HG03135 (cell line): ENCODE results near the gene FSTL3.
"Not testable (repeated sequence)": the region's sequence is repeated elsewhere in the genome, so short reads cannot be mapped to it uniquely, and the experiment has no call there.

Experiments used
- ATAC-seq: cut with Tn5 transposase; IDR thresholded peaks from one replicate; pipeline ENCODE4 v1.9.1; 2021; ENCODE audit warnings: mild to moderate bottlenecking, moderate library complexity; ENCODE audit not compliant: unreplicated experiment

Gene FSTL3

DNA sequence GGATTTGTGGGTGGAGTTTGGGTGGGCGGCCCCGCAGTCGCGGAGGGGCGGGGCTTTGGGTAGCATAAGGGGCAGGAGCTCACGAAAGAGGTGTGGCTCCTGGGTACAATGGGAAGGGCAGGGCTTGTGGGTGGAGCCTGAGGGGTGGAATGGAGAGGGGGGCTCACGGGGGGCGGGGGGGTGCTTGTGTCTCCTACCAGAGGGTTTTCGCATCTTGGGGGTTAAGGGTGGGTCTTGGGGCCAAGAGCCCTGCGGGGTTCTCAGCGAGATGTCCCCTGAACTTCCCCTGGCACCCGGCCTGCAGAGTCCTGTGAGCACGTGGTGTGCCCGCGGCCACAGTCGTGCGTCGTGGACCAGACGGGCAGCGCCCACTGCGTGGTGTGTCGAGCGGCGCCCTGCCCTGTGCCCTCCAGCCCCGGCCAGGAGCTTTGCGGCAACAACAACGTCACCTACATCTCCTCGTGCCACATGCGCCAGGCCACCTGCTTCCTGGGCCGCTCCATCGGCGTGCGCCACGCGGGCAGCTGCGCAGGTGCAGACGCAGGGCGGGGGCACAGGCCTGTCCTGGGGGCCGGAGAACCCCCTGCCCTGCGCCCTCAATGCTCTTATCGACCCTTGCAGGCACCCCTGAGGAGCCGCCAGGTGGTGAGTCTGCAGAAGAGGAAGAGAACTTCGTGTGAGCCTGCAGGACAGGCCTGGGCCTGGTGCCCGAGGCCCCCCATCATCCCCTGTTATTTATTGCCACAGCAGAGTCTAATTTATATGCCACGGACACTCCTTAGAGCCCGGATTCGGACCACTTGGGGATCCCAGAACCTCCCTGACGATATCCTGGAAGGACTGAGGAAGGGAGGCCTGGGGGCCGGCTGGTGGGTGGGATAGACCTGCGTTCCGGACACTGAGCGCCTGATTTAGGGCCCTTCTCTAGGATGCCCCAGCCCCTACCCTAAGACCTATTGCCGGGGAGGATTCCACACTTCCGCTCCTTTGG lies 5.1 kb downstream of the FSTL3 start:
- ATAC-seq: no peak

DNA sequence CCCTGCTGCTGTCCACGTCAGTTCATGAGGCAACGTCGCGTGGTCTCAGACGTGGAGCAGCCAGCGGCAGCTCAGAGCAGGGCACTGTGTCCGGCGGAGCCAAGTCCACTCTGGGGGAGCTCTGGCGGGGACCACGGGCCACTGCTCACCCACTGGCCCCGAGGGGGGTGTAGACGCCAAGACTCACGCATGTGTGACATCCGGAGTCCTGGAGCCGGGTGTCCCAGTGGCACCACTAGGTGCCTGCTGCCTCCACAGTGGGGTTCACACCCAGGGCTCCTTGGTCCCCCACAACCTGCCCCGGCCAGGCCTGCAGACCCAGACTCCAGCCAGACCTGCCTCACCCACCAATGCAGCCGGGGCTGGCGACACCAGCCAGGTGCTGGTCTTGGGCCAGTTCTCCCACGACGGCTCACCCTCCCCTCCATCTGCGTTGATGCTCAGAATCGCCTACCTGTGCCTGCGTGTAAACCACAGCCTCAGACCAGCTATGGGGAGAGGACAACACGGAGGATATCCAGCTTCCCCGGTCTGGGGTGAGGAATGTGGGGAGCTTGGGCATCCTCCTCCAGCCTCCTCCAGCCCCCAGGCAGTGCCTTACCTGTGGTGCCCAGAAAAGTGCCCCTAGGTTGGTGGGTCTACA lies 6.6 kb downstream of the FSTL3 start:
- no peak for ATAC-seq

DNA sequence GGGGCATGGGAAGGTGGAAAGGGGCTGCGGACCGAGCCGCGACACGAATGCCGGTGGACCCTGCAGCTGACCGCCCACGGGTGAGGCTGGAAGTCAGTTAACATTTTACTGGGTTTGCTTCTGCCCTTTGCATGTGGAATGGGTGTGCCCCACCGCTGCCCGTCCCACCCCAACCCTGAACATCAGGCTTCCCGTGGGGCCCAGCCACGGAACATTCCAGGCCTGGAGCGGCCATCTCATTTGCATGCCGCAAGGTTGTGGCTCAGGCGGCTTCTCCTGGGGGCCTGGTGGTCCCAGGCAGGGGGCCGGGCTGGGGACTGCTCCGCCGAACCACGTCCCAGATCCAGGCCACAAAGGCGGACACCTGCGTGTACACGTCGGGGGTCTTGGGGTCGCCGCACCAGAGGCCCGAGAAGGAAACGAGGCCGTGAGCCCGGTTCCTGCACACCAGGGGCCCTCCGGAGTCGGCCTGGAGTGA lies 9.3 kb downstream of the FSTL3 start:
- no peak for ATAC-seq

DNA sequence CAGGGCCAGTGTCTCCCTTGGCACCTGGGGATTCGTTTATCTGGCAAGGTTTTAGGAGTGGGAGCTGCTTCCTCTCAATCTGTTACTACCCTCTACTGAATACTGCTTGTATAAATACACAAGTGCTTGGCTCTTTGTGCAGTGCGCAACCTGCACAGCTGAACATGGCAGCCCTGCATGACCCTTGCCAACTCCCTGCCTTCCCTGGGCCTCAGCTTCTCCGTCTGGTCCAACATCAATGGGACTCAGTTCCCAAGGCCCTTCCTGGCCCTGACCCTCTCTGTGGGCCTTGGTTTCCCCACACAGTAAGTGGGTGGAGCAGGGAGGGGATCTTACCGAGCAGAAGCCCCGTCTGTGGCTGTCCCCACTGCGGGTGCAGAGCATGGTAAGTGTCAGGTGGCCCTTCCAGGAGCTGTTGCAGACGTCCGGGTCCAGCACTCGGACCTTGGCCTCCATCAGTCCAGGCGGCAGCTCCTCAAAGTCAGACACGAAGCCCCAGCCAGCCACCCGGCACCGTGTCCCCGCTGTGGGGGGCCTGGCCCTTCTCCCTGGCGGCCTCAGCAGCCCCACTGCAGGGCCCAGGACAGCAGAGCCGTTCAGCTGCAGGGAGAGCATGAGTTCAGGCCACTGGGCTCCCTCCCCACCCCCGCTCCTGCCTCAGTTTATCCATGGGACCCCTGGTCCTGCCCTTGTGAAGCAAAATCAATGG lies 10.6 kb downstream of the FSTL3 start:
- ATAC-seq: no peak

DNA sequence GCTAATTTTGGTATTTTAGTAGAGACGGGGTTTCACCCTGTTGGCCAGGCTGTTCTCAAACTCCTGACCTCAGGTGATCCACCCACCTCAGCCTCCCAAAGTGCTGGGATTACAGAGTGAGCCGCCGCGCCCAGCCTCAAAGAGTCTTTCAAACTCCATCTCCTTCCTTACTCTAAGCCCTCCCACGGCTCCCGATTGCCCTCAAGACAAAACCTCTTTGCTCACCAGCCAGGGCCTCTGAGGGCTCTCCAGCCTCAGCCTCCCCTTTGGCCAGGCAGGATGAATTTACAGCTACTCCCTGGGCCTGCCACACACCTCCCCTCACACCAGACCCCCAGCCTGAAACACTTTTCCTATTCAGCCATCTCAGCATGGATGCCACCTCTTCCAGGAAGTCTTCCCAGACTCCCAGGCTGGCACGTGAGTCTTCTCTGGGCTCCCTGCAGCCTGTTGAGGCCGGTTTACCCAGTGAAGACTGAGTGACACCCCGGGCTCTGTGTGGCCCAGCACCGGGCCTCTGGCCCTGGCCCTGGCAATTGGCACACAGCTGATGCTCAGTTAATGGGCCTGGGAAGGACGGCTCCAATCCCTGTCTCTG lies 11.5 kb downstream of the FSTL3 start:
- ATAC-seq: no peak

DNA sequence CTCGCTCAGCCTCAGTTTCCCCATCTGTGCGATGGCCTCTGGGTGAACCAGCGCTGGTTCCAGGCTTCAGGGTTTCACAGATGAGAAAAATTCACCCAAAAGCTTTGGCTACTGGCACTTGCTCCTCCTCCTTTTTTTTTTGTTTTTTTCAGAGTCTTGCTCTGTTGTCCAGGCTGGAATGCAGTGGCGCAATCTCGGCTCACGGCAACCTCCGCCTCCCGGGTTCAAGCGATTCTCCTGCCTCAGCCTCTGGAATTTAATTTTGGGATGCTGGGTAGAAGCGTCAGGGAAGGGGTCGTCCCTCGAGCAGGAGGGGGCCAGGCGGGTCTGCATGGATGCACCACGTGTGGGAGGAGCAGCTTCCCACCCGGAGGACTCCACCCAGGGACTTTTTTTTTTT lies 12.0 kb downstream of the FSTL3 start:
- ATAC-seq: no peak

DNA sequence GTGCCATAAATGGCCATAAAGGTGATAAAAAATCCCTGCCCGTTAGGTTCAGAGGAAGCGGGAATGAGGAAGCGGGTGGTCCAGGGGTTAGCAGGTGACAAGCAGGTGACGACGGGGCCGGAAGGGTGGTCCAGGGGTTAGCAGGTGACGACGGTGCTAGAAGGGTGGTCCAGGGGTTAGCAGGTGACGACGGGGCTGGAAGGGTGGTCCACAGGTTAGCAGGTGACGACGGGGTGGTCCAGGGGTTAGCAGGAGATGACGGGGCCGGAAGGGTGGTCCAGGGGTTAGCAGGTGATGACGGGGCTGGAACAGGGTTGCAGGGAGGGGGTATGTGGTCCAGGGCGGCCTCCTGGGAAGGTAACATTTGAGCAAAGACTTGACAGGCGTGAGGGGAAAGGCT lies 12.8 kb downstream of the FSTL3 start:
- no peak for ATAC-seq

DNA sequence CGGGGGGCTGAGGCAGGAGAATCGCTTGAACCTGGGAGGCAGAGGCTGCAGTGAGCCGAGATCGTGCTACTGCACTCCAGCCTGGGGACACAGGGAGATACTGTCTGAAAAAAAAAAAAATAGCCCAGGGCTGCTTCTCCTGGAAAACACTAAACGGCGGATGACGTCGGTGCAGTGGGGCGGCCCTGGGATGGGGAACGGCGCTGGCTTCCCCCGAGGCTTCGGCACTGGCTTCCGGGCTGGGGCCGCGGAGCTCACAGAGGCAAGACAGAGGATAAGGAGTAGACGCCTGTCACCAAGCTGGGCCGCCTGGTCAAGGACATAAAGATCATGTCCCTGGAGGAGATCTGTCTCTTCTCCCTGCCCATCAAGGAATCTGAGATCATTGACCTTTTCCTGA lies 14.0 kb downstream of the FSTL3 start:
- no peak for ATAC-seq

DNA sequence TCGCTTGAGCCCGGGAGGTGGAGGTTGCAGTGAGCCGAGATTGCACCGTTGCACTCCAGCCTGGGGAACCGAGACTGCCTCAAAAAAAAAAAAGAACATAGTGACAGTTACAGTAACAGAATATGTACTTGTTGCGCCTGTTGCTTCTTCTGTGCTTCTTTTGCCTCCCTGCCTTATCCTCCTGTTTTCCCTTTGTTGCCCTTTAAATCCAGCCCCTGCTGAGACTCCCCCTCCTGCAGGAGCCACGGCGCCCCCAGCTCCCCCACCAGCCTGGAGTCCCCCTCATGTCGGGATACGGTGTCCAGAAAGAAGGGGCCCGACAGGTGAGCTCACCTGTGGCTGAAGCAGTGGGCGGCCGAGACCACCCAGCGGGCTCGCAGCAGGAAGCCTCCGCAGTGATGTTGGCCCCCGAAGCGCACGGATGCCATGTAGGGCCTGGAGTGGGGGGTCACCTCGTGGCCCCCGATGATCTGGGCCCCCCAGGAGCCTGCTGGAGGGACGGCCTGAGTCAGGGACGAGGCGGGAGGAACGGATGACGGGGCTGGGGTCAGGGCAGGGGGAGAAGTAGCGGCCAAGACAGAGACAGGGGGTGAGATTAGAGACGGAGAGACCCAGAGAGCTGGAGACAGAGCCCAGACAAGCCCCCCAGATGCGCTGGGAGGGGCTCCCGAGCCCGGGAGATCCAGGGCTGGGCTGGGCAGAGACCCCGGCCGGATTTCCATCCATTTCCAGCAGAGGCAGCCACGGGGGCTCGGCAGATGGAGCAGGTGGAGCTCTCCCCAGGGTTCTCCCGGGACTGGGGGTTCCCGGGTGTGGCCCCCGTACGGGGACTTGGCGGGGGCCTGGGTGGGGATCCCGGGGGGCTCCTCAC lies 18.5 kb downstream of the FSTL3 start:
- no peak for ATAC-seq

DNA sequence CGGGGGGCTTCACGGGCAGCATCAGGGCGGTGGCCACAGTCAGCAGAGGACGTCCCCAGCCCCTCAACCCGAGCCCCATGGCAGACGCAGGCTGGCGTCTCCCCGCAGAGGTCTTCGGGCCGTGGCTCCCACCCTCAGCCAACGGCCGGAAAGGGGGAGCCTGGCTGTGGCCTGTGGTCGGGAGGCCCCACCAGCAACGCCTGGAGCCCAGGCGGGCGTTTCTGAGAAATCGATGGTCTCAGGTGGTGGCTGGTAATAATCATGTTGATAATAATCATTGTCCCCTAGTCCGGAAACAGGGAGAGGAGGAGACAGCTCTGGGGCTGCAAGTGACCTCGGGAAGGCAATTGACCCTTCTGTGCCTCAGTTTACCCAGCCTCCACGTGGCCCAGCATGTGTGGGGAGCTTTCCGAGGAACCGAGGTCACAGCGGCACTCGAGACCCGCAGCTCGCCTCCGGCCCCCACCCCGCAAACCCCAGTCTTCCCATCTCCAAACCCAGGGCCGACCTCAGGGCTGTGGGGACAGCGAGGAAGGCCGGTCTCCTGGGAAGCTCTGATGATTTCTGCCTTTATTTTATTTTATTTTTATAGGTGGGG lies 19.3 kb downstream of the FSTL3 start, which contains the start of gene PRSS57:
TSS of gene PRSS57 (minus strand) at position 101 of the 598 bp plus-strand sequence. CDS start at position 79, 22 bp downstream.
- ATAC-seq: no peak

DNA sequence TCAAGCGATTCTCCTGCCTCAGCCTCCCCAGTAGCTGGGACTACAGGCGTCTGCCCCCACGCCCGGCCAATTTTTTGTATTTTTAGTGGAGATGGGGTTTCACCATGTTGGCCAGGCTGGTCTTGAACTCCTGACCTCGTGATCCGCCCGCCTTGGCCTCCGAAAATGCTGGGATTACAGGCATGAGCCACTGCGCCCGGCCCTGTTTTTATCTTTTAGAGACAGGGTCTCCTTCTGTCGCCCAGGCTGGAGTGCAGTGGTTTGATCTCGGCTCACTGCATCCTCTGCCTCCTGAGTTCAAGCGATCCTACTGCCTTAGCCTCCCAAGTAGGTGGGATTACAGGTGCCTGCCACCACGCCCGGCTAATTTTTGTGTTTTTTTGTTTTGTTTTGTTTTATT lies 22.3 kb downstream of the FSTL3 start:
- not testable (repeated sequence) for ATAC-seq

DNA sequence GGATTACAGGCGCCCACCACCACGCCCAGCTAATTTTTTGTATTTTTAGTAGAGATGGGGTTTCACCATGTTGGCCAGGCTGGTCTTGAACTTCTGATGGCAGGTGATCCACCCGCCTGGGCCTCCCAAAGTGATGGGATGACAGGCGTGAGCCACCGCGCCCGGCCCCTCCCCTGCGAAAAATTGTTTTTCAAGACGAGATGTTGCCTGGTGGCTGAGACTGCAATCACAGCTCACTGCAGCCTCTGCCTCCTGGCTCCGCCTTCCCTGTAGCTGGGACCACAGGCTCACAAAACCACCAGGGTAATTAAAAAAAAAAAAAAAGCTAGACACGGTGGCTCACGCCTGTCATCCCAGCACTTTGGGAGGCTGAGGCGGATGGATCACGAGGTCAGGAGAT lies 23.7 kb downstream of the FSTL3 start:
- not testable (repeated sequence) for ATAC-seq

DNA sequence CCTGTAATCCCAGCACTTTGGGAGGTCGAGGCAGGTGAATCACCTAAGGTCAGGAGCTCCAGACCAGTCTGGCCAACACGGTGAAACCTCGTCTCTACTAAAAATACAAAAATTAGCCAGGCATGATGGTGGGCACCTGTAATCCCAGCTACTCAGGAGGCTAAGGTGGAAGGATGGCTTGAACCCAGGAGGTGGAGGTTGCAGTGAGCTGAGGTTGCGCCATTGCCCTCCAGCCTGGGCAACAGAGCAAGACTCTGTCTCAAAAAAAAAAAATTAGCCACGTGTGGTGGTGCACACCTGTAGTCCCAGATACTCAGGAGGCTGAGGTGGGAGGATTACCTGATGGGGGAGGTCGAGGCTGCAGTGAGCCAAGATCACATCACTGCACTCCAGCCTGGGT lies 26.7 kb downstream of the FSTL3 start:
- not testable (repeated sequence) for ATAC-seq

DNA sequence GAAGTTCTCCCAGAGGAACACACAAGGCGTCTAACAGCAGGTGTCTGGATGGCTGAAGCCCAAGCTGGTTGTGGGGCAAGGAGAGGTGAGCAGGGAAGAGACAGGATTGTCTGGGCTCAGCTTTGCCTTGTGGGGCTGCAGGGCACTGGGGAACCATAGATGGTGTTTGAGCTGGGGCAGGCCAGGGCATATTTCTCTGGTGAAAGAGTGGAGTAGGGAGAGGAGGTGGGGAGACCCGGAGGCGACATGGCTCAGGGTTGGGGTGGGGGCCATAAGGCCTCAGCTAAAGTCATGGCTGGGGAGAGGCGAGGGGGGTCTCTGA lies 27.1 kb downstream of the FSTL3 start:
- ATAC-seq: no peak

DNA sequence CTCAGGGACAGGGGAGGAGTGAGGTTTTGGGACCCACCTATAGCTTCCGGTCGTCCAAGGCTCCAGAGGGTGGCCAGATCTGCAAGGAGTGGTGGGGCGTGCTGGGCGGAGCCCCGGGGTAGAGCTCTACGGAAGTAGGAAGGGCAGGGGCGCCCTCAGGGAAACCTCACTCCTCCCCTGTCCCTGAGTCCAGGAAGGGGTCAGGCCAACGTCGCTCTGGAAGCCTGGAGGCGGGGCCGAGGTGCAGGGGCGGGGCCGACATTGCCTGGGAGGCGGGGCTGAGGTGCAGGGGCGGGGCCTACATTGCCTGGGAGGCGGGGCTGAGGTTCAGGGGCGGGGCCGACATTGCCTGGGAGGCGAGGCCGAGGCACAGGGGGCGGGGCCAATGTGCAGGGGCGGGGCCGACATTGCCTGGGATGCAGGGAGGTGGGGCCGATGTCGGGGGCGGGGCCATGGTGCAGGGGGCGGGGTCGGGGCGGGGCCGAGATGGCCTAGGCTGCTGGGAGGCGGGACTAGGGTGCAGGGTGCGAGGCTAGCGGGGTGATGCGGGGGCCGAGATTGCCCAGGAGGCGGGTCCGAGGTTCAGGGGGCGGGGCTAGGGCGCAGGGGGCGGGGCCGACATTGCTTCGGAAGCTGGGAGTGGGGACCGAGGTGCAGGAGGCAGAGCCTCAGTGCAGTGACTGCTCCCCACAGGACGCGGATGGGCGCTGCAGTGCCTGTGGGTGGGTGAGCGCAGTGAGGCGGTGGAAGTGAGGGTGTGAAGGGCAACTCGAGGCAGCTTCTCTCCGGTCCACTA lies 27.7 kb downstream of the FSTL3 start:
- ATAC-seq: no peak

DNA sequence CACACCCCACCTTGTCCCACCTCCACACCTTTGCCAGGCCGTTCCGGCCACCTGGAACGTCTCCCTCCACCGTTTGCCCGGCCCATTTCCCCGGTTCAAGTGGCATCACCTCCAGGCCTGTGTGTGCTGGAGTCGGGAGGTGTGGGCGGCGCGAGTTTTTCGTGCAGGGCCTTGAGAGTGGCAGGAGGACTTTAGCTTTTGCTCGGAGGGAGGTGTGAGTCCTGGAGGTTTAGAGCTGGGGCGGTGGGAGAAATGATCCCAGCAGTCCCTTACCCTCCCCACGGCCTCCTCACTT lies 28.2 kb downstream of the FSTL3 start:
- no peak for ATAC-seq

DNA sequence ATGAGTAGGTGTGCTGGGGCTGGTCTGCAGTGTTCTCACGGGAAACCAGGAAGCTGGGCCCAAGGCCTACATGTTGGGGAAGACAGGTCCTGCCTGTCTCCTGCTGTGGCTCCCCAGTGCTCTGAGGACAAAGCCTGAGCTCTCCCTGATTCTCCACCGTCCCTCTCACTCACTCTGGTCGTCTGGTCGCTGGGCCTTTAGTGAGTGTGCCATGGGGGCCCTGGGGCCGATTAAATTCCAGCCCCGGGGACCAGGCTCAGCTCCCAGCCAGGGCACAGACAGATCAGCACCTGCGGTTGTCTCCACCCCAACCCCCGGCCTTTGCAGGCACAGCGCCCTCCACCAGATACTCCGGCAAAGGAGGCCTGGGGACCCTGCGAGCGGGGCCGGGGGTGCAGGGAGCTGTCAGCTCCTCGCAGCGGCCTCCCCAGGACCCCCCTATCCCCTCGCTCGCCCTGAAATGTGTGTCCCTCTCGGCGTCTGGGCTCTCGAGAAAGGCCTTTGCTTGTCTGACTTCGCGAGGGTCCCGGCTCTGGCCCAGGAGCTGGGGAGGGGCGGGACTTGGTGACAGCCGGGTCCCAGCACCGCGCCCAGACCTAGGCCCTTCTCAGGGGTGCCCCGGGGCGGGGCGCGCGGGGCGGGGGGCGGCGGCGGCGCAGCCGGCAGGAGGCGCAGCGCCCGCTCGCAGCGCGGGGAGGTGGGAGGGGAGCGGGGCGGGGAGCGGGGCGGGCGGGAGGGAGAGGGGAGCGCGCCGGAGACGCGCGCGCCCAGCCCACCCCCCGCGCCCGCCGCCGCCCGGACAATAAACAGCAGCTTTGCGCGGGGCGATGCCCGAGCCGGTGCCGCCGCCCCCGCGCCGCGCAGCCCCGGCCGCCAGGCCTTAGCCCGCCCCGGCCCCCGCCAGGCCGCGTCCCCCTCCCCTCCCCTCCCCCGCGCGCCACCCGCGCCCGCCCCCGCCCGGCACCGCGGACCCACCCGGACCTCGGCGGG lies 32.3 kb downstream of the FSTL3 start, which contains the start of gene PALM:
TSS of gene PALM (plus strand) at position 782 of the 990 bp plus-strand sequence. CDS start 212 bp downstream, outside the sequence.
- no peak for ATAC-seq
